Testis (tissue), 2 donors: ENCODE results near the gene ADD1.

Source experiments
- CTCF ChIP-seq, 3 experiments: fragments of 450-650 bp in 2 of 3; fragments of 200-600 bp in 1 of 3; sonication (generic) in 1 of 3; IDR thresholded peaks; one replicate each; pipeline ENCODE4 v1.5.1; 2016 to 2019; ENCODE audit warnings: antibody characterized with exemption in 3 of 3, mild to moderate bottlenecking in 2 of 3, moderate library complexity in 1 of 3
- POLR2A ChIP-seq: fragments of 450-650 bp; IDR thresholded peaks from one replicate; pipeline ENCODE4 v1.6.1; 2017; ENCODE audit warnings: antibody characterized with exemption, mild to moderate bottlenecking, moderate library complexity

GRCh38 chr4:2941138-2942036, 97.7 kb downstream of the ADD1 start:
- TF ChIP-seq CTCF (IDR thresholded peaks at IDR 0.05) (no peak), POLR2A (no peak)
